ENCODE results near the gene CDH5. TPM values are rescaled to one million over a fixed set of nuclear protein-coding genes. Genes with fewer than 3 reads are reported as not detected.

Gene CDH5
- total RNA-seq, 1 experiment from 2014 or later: not detected

GRCh38 chr16:66360624-66361324 lies 5.7 kb upstream of the CDH5 start:
- no peaks in the 10 kb centered on the region for H3K27me3 ChIP-seq (replicated peaks)
- no peaks in the 10 kb centered on the region for H3K36me3 ChIP-seq
- no peak for DNase-seq (ENCODE audit: low read depth in 1 of 2, low spot score in 2 of 2)
- no peaks in the 10 kb centered on the region for H3K9me3 ChIP-seq (replicated peaks)
- H3K4me1 ChIP-seq (replicated peaks): peaks cover 7% of the 10 kb centered on the region
- H3K4me3 ChIP-seq: no peak overlapping the region
- H3K27ac ChIP-seq: no peak overlapping the region

DNA sequence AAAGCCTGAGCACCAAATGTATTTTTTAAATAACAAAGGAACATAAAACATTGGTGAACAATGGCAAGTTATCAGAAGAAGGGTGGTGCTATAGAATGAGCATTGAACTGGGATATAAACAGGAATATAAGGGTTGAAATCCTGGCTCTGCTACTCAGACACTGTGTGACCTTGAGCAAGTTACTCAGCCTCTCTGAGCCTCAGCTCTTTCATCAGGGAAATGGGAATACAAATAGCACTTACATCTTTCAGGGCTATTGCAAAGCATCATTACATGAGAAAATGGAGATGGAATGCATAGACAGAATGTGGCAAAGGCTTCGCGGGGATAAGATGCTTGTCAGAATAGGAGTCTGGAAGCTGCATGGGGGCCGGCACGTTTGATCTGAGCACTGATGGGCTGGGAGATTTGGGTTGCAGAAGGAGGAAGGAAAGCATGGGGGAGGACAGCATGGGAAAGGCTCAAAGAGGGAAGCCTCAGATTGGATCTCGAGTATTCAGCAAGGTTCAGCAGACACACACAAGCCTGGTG lies 4.8 kb upstream of the CDH5 start:
- H3K9me3 ChIP-seq (replicated peaks): no peaks in the 10 kb centered on the region
- H3K27ac ChIP-seq: no peak overlapping the region
- no peaks in the 10 kb centered on the region for H3K27me3 ChIP-seq (replicated peaks)
- no peak overlapping the region for H3K4me3 ChIP-seq
- peaks cover 7% of the 10 kb centered on the region for H3K4me1 ChIP-seq (replicated peaks)
- no peaks in the 10 kb centered on the region for H3K36me3 ChIP-seq
- no peak for DNase-seq (ENCODE audit: low read depth in 1 of 2, low spot score in 2 of 2)

DNA sequence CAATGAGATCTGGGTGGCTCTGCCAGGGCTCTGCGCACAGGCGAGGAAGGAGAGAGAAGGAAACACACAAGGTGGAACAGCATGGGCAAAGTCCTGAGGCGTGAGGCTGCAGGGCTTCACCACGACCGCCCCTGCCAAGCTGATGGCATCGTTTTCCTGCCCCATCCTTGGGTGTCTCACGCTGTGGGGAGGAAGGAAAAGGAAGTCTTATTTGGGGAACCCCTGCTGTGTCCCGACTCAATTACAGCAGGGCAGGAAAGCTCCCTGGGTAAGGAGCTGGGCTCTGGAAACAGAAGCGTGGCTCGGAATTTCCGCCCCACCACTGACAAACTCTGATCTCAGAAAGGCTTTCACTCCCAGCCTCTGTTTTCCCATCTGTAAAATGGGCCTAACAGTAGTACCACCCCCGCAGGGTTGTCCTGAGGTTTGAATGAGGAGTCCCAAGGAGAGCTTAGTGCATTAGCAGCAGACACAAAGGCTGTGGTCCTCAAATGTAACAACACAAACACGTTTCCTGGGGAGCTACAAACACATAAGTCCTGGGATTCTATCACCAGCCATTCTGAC lies 3.2 kb upstream of the CDH5 start:
- no peak overlapping the region for H3K4me3 ChIP-seq
- peaks cover 11% of the 10 kb centered on the region for H3K4me1 ChIP-seq (replicated peaks)
- no peak for DNase-seq (ENCODE audit: low read depth in 1 of 2, low spot score in 2 of 2)
- no peaks in the 10 kb centered on the region for H3K36me3 ChIP-seq
- H3K9me3 ChIP-seq (replicated peaks): no peaks in the 10 kb centered on the region
- no peaks in the 10 kb centered on the region for H3K27me3 ChIP-seq (replicated peaks)
- no peak overlapping the region for H3K27ac ChIP-seq

DNA sequence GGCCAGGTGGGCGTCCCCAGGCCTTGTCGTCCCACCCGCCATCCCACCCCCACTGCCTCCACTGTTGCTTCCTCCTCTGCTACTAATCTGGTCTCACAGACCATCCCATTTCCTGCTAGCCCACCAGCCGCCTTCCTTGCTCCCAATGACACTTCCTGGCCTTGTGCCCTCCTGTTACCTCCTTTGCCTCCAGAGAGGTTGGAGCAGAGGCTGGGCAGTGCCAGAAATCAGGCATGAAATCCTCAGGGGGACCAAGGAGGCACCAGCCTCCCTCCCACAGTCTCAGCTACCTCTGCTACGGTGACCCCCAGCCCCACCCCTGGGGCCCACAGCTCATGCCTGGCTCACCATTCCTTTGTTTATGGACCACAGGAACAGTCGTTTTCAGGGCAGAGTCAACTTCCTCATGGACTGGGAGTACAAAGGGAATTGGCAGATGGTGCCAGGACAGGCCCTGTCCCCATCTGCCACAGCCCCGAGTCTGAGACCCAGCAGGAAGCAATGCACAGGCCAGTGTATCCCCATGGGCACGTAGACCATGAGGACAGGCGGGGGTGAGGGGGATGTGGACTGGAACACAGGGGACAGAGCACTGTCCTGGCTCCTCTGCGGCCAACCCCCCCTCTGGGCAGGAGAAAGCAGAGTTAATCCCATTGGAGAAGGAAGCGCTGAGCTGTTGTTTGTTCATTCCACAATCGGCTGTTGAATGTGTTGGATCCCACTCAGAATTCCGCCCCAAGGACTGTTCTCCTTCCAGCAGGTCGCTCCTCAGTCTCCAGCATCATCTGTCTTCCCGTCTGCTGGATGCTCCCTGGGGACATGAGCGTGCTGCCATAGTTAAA lies 2.2 kb upstream of the CDH5 start:
- Histone ChIP-seq H3K27ac (no peak overlapping the region), H3K9me3 (replicated peaks) (no peaks in the 10 kb centered on the region), H3K4me1 (replicated peaks) (peaks cover 7% of the 10 kb centered on the region), H3K36me3 (no peaks in the 10 kb centered on the region), H3K27me3 (replicated peaks) (no peaks in the 10 kb centered on the region), H3K4me3 (no peak overlapping the region)
- no peak for DNase-seq (ENCODE audit: low read depth in 1 of 2, low spot score in 2 of 2)

DNA sequence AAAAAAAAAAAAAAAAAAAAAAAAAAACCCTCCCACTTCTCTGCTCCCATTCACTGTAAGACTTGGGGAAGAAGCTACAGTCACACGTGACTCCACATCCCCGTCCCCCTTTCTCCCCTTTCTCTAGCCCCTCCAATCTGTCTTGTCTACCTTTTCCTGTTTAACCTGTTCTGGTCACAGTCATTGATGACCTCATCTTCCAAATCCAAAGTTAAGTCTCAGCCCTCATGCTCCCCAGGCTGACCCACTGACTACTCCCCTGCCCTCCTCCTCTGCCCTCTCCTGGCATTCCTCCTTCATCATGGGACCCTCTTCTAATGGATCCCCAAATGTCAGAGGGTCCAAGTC lies 1.6 kb upstream of the CDH5 start:
- Histone ChIP-seq H3K27me3 (replicated peaks) (no peaks in the 10 kb centered on the region), H3K4me1 (replicated peaks) (peaks cover 5% of the 10 kb centered on the region; the same call in 1 of the 2 replicates), H3K9me3 (replicated peaks) (no peaks in the 10 kb centered on the region), H3K4me3 (no peak overlapping the region), H3K27ac (no peak overlapping the region), H3K36me3 (no peaks in the 10 kb centered on the region)
- no peak for DNase-seq (ENCODE audit: low read depth in 1 of 2, low spot score in 2 of 2)

GRCh38 chr16:66365651-66366050 lies 840 bp upstream of the CDH5 start:
- H3K9me3 ChIP-seq (replicated peaks): no peaks in the 10 kb centered on the region
- no peak for DNase-seq (ENCODE audit: low read depth in 1 of 2, low spot score in 2 of 2)
- no peak overlapping the region for H3K27ac ChIP-seq
- H3K27me3 ChIP-seq (replicated peaks): no peaks in the 10 kb centered on the region
- no peak overlapping the region for H3K4me3 ChIP-seq
- H3K4me1 ChIP-seq (replicated peaks): peaks cover 5% of the 10 kb centered on the region; the same call in 1 of the 2 replicates
- no peaks in the 10 kb centered on the region for H3K36me3 ChIP-seq

DNA sequence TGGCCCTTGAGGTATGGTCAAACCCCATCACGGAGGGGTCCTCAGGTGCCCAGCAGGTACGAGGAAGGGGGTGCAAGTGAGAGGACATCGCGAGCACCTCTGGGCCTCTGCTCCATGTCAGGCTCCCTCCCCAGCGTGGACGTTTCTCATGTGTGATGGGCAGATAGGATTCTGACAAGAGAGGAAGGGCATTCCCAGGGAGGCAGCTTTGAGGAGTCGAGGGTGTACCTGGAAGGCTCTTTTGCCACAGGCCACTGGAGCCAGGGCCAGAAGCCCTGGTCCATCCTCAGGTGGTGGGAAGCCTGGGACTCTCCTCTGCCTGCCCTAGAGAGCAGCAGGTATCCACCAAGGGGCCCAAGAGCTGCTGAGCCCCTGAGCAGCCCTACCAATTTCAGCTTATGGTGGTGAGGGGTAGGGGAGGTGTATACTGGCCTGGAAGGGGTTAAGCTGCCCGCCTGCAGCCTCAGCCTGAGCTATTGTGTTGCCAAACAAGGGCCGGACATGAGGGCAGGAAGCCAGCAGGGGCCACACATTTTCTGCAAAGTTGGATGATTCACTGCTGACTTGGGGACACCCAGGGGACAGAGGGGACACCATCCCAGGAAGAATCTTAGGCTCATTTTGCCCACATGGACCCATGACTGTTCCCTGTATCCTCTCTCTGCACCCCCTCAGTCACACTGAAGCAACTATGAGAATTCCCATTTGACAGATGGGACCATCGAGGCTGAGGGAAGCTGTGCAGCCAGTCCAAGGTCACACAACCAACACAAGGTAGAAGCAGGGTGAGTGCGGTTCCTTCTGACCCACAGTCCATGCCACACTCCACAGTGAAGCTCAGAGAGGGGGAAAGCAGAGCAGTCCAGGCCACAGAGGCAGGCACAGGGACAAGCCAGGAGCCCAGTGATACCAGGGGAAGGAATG lies 1.7 kb downstream of the CDH5 start:
- H3K27ac ChIP-seq: no peak overlapping the region
- no peaks in the 10 kb centered on the region for H3K9me3 ChIP-seq (replicated peaks)
- DNase-seq (ENCODE audit: low read depth in 1 of 2, low spot score in 2 of 2): no peak
- peaks cover 5% of the 10 kb centered on the region; the same call in 1 of the 2 replicates for H3K4me1 ChIP-seq (replicated peaks)
- H3K36me3 ChIP-seq: no peaks in the 10 kb centered on the region
- no peak overlapping the region for H3K4me3 ChIP-seq
- H3K27me3 ChIP-seq (replicated peaks): no peaks in the 10 kb centered on the region

DNA sequence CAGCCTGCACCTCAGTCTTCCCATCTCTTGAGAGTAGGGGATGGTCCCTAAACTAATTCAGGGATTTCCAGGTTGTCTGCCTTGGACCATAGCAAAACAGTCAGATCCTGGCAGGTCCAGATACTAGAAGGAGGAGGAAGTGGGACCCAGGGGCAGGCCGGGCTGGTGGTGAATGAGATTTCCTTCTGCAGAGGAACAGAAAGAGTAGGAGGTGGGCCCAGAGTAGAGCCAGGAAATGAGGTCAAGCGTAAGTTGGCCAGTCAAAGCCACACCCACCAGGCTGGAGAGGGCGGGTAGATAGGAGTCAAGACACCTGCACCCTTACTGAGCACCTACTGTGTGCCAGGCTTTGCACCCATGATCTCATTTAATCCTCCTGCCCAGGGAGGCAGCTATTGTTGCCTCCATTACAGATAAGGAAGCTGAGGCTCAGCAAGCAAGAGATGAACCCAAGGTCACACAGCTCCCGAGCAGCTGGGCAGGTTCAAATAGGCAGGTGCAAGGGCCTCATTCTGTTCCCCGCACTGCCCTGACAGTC lies 2.6 kb downstream of the CDH5 start:
- no peaks in the 10 kb centered on the region for H3K36me3 ChIP-seq
- no peaks in the 10 kb centered on the region for H3K9me3 ChIP-seq (replicated peaks)
- H3K27me3 ChIP-seq (replicated peaks): no peaks in the 10 kb centered on the region
- H3K4me1 ChIP-seq (replicated peaks): peaks cover 5% of the 10 kb centered on the region; the same call in 1 of the 2 replicates
- H3K4me3 ChIP-seq: no peak overlapping the region
- DNase-seq (ENCODE audit: low read depth in 1 of 2, low spot score in 2 of 2): no peak
- no peak overlapping the region for H3K27ac ChIP-seq

DNA sequence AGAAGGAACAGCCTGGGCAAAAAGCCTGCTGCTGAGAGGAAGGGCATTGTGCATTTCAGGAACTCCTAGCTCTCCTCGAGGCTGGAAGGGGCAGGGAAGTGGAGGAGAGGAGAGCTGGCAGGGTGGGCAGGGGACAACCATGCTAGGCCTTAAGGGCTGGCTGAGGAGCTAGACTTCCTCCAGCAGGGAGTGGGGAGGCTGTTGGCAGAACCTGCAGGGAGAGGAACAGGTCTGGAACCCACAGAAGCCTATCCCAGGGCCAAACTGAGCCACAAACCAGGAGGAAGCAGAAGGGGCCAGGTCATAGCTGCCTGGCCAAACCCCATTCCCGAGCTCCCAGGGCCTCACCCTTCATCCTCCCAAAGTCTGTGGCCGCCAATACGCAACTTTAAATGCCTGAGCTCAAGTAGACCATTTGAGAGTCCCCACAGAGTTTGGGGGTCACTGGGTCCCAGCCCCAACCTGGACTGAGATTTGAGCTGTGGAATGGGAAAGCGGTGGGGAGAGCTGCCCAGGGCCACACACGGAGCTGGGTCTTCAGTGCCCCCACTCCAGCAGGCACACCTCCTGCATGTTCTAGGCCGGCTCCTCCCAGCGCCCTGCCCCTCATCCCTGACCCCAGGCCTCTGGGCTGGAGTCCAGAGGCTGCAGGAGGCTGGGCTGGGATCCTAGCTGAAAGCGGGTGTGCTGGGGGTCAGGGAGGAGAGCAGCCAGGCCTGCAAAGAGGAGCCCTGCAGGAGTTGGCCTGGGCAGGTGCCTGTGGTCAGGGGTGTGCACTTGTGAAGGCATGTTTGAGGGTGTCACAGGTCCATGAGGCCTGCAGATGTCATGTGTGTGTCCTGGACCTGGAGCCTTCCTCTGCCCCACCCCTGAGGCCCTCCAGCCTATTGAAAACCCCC lies 4.5 kb downstream of the CDH5 start:
- Histone ChIP-seq H3K4me3 (no peak overlapping the region), H3K4me1 (replicated peaks) (peaks cover 5% of the 10 kb centered on the region; the same call in 1 of the 2 replicates), H3K9me3 (replicated peaks) (no peaks in the 10 kb centered on the region), H3K27me3 (replicated peaks) (no peaks in the 10 kb centered on the region), H3K27ac (no peak overlapping the region), H3K36me3 (no peaks in the 10 kb centered on the region)
- DNase-seq (ENCODE audit: low read depth in 1 of 2, low spot score in 2 of 2): no peak

DNA sequence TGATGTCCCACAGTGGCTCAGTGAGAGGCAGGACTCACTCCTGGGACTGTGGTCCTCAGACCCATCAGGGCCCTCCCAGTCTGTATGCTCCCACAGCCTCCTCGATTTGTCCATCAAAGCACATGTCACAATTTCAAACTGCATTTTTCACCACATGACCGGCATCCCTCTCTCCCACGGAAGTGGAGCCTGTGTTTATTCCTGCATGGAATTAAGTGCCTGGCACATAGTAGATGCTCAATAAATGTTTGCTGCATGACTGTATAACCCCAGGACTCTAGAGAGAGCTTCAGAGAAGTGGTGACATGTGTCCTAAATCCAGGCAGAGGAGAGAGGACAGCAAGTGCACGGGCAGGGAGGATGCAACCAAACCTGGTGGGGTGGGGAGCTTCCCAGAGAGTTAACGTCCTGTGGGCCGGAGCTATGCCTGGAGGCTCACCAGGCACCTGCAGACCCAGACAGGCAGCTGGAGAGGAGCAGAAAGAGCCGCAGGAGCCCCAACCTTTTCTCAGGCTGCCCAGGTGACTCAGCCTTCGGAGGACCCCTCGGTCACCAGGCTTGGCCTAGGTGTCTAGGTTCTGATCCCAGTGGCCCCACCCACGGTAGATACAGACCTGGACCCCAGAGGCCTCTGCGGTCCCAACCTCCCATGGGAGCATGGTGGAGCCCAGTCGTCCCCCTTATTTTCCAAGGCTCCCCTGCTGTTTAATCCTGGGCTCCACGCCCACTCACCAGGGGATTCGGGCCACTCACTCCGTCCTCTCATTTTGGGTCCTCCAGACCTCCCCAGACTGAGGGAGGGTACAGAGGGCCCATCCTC lies 5.8 kb downstream of the CDH5 start:
- no peak for DNase-seq (ENCODE audit: low read depth in 1 of 2, low spot score in 2 of 2)
- Histone ChIP-seq H3K9me3 (replicated peaks) (no peaks in the 10 kb centered on the region), H3K27me3 (replicated peaks) (no peaks in the 10 kb centered on the region), H3K4me1 (replicated peaks) (peaks cover 5% of the 10 kb centered on the region; the same call in 1 of the 2 replicates), H3K27ac (no peak overlapping the region), H3K4me3 (no peak overlapping the region), H3K36me3 (no peaks in the 10 kb centered on the region)

DNA sequence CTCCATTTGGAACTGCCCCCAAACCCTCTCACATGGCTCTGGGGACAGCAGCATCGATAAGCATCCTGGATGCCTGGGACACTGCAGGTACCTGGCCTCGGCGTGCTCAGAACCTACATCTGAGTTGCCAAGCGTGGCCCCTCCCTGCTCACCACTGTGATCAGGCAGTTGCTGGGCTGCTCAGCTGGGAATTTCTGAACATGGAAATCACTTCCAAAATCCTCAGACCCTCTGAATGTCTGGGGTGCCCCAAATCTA lies 6.3 kb downstream of the CDH5 start:
- Histone ChIP-seq H3K4me3 (no peak overlapping the region), H3K4me1 (replicated peaks) (peaks cover 5% of the 10 kb centered on the region; the same call in 1 of the 2 replicates), H3K27ac (no peak overlapping the region), H3K9me3 (replicated peaks) (no peaks in the 10 kb centered on the region), H3K36me3 (no peaks in the 10 kb centered on the region), H3K27me3 (replicated peaks) (no peaks in the 10 kb centered on the region)
- DNase-seq (ENCODE audit: low read depth in 1 of 2, low spot score in 2 of 2): no peak

- no peak overlapping the region for H3K27ac ChIP-seq
- no peaks in the 10 kb centered on the region for H3K36me3 ChIP-seq
- H3K27me3 ChIP-seq (replicated peaks): no peaks in the 10 kb centered on the region
- H3K4me3 ChIP-seq: no peak overlapping the region
- H3K9me3 ChIP-seq (replicated peaks): no peaks in the 10 kb centered on the region
- no peaks in the 10 kb centered on the region for H3K4me1 ChIP-seq (replicated peaks)
- no peak for DNase-seq (ENCODE audit: low read depth in 1 of 2, low spot score in 2 of 2)
Observed at GRCh38 chr16:66373667-66374066, 7.2 kb downstream of the CDH5 start.

Measured in SJSA1 (cell line).